Fibroblast of the conjunctiva (primary cell): ENCODE data around the gene RFTN1.

Experiments used
- DNase-seq: peaks from one replicate; pipeline ENCODE4 v3.0.0-alpha.2; 2010; ENCODE audit warnings: low read depth

RFTN1 gene

GRCh38 chr3:16357186-16358121, 156.0 kb downstream of the RFTN1 start:
- DNase-seq = no peak

- DNase-seq = no peak
Observed at GRCh38 chr3:16355828-16356227, 157.7 kb downstream of the RFTN1 start.

- no peak for DNase-seq
Observed at GRCh38 chr3:16354291-16354690, 159.2 kb downstream of the RFTN1 start.

- DNase-seq = no peak
Observed at GRCh38 chr3:16352428-16352827, 161.1 kb downstream of the RFTN1 start.

- DNase-seq = no peak
Observed at GRCh38 chr3:16350597-16351318, 162.7 kb downstream of the RFTN1 start.

- DNase-seq = peak; percentile 78
Observed at GRCh38 chr3:16349986-16350596, 163.4 kb downstream of the RFTN1 start.

- DNase-seq = no peak
Observed at GRCh38 chr3:16347548-16347947, 166.0 kb downstream of the RFTN1 start.

- no peak for DNase-seq
Observed at GRCh38 chr3:16346413-16347081, 167.0 kb downstream of the RFTN1 start.

GRCh38 chr3:16343101-16343500, 170.4 kb downstream of the RFTN1 start:
- no peak for DNase-seq

GRCh38 chr3:16338999-16339398, 174.5 kb downstream of the RFTN1 start:
- peak; percentile 92 for DNase-seq

GRCh38 chr3:16337856-16338540, 175.5 kb downstream of the RFTN1 start:
- DNase-seq = no peak

- DNase-seq = no peak
Observed at GRCh38 chr3:16336825-16337224, 176.7 kb downstream of the RFTN1 start.

GRCh38 chr3:16335772-16336645, 177.5 kb downstream of the RFTN1 start:
- no peak for DNase-seq

- no peak for DNase-seq
Observed at GRCh38 chr3:16335333-16335732, 178.2 kb downstream of the RFTN1 start.

GRCh38 chr3:16334909-16335308, 178.6 kb downstream of the RFTN1 start:
- DNase-seq = no peak

GRCh38 chr3:16332904-16333426, 180.5 kb downstream of the RFTN1 start:
- DNase-seq = no peak

- no peak for DNase-seq
Observed at GRCh38 chr3:16331319-16331883, 182.1 kb downstream of the RFTN1 start.

- no peak for DNase-seq
Observed at GRCh38 chr3:16330351-16330750, 183.1 kb downstream of the RFTN1 start.

- no peak for DNase-seq
Observed at GRCh38 chr3:16329826-16330129, 183.7 kb downstream of the RFTN1 start.
